ENCODE measurements around the gene RNF186. TPM values are rescaled to one million over a fixed set of nuclear protein-coding genes. Genes with fewer than 3 reads are reported as not detected.
"Not testable (repeated sequence)": the region's sequence is repeated elsewhere in the genome, so short reads cannot be mapped to it uniquely, and the experiment has no call there.

RNF186 gene, protein sequence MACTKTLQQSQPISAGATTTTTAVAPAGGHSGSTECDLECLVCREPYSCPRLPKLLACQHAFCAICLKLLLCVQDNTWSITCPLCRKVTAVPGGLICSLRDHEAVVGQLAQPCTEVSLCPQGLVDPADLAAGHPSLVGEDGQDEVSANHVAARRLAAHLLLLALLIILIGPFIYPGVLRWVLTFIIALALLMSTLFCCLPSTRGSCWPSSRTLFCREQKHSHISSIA
- total RNA-seq, result not detected

DNA sequence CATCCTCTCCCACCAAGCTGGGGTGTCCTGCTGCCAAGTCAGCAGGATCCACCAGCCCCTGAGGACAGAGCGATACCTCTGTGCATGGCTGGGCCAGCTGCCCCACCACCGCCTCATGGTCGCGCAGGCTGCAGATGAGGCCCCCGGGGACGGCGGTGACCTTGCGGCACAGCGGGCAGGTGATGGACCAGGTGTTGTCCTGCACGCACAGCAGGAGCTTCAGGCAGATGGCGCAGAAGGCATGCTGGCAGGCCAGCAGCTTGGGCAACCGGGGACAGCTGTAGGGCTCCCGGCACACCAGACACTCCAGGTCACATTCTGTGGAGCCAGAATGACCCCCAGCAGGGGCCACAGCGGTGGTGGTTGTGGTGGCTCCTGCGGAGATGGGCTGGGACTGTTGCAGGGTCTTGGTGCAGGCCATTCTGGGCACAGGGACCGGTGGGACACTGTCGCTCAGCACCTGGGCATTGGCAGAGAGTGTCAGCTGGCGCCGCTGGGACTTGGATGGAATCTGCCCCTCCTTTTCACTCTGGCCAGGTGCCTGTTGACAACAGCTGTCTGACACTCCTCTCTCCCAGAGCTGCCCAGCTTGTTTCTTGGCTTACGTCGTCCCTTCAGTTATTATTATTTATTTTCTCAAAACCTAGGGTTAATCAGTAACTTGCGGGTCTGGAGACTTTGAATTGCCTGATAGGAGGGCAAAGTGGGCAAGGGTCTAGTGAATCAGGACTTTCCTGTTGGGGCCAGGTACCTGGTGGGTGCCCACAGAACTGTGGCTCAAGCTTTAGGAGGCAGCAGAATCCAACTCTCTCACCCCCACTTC is at the start of gene RNF186:
Gene RNF186, minus strand, starts transcription at position 603 of the 823 bp plus-strand sequence. Its CDS starts 182 bp downstream, at position 421.
- DNase-seq, result no peak

DNA sequence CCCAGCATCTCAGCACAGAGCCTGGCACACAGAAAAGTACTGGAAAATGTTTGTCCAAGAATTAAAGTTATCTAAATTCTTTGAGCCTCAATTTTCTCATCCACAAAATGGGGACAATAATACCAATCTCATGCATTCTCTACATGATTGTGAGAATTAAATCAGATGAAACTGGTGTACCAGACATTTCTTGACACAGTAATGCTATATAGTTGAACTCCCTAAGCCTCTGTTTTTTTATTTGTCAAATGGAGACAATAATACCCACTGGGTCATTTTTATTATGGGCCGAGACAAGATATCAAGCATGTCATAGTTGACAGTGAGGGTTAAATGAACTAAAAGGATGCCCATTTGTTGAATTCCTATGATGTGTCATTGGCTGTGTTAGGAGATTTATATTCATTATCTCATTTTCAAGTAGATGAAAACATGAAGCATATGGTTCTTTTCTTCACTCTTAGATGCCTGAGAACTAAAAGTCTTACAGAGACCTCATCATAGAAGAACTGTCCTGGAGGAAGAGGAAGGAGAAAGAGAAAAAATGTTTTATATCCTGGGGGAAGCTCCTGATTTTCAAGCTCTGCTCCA is 49.6 kb upstream of the RNF186 start:
- no peak for DNase-seq

DNA sequence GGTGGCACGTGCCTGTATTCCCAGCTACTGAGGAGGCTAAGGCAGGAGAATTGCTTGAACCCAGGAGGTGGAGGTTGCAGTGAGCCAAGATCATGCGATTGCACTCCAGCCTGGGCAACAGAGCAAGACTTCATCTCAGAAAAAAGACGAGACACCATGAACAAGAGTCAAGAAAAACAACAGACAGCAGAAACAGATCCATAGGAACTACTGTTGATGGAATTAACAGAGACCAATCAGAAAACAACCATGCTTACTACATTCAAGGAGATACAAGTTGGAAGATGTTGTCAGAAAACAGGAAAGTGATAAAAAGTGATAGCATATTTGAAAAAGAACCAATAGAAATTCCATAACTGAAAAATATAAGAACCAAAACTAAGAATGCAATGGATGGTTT is 47.9 kb upstream of the RNF186 start:
- DNase-seq, result no peak

DNA sequence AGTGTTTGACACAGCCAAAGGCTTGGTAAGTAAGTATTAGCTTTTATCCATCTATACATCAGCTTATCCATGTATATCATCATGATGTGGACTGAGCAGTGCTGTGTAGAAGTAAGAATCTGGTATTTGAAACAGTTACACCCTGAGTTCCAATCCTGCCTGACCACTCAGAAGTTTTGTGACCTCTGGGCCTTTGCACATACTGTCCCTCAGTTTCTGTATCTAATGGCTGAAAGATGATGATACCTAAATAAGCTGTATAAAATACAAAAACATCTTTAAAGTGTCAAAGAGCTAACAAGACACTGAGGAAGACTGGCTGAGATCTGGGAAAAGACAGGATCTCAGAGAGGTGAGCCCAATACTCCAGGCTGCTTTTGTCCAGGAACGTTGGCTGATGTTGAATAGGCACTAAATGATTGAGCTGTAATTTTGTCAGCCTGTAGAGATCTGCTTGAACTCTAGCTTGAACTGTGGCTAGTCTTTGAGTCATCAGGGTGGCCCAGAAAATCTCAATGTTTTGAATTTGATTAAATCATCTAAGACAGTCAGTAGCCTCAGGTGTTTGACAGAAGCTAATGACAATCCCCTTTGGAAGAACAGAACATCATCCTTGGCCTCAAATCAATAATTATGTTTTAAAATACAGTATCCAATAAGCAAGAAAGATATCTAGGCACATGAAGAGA is 46.9 kb upstream of the RNF186 start:
- no peak for DNase-seq

DNA sequence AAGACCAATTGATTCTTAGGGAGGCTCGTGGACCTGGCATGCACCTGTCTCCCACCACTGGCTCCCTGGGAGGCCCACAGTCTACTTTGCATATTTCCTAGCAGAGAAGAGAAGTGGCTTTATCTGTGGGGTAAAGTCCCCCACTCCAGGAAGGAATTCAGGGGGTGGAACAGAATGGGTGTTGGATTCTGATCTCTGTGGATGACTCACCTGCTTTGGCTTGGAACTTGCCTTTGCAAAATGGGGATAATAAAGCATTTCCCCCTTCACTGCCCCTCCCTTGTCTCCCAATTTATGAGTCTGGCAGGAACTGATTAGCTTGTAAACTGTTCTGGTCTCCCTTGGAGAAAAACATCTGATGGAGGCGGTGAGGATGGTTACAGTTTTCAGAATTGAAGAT is 46.0 kb upstream of the RNF186 start:
- no peak for DNase-seq

DNA sequence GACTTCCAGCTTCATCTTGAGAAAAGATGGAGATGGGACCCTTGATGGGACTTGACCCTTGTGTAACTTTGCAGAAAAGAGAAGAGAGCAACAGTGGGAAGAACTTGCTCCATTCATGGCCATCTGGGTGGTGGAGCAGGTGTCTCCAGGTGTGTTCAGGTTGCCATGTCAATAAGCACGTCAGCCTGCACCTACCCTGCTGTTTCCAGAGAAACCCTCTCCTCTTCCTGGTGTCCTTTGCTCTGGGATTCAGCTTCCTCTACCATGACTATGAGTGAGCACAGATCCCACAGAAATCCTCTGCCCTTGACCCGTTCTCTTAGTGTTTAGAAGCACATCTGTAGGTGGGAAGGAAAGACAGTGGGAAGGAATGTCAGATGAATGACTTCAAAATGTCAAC is 45.3 kb upstream of the RNF186 start:
- DNase-seq, result no peak

DNA sequence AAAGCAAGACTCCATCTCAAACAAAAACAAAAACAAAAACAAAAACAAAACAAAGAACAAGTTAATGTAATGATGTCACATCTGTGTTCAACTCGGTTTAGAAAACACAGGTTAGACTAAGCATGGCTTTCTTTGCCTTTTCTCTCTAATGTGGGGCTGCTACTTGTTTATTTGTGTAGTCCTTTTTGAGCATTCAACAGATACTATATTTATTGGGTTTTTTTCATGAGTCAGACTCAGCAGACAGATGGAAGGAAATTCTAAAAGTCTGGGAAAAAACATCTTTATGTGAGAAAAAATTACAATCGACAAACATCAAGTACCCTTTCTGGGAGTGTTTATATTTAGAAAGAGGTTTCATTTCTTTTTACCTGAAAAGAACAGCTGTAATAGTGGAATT is 44.8 kb upstream of the RNF186 start:
- DNase-seq, result no peak

DNA sequence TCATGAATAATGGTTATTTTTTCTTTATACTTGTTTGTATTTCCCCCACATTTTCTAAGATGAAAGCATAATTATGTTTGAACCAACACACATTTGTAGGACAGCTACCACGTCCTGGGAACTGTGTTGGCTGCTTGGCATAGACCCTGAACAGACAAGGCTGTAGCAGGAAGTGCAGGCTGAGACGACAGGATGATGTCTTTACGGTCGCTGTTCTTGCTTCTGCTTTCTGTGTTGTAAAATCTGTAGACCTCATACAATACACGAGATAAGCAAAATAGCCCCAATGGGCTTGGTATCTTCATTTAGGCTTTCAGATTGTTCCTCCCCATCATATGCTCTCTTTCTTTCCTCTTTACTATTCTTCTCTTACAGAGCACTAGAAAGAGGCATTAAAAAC is 43.8 kb upstream of the RNF186 start:
- no peak for DNase-seq

DNA sequence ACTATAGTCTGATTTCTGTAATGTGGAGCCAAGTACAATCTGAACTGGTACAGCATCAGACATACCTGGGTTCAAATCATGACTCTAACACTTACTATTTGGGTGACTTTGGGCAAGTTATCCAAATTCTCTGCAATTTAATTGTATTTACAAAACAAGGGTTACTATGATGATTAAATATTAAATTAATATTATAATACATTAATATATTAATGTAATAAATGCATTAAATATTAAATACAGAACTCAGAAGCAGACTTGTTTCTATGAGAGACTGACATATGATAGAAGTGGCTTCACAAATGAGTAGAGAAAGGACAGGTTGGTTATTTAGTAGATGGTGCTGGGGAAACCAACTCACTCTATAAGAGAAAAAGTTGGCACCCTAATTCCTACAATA is 39.8 kb upstream of the RNF186 start:
- DNase-seq, result no peak

DNA sequence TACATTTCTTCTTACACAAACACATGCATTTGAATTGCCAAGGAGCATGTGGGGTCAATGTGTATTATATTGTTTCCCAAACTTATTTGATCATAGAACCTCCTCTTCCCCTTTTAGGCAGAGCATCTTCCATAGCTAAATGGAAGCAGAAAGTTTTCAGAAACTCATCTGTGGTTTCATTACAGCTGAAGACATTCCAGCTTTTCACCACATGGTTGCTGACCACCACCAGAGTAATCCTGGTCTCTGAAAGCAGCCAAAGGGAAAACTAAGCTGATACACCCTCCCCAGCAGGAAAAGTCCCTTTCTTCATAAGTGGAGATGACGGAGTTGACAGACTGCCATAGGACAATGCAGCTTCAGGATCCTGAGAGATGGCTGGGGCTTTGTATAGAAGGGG is 37.0 kb upstream of the RNF186 start:
- DNase-seq, result peak; percentile 0

DNA sequence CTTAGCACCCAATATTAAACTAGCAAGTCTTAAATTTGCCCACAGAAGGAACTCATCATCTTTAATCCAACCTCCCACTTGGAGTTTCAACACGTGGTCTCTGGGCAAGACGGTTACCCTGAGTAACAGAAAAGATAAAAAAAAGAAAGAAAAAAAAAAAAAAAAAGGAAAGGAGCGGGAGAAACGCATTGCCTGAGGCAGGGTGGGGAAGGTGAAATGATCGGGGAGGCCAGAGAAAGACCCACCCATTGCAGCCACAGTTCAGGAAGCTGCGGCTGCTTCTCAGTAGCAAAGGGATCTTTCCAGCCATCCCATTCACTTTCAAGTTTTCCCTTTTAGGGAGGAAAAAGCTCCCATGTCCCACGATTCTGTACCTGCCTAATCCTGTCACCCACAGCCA is 35.1 kb upstream of the RNF186 start:
- no peak for DNase-seq

DNA sequence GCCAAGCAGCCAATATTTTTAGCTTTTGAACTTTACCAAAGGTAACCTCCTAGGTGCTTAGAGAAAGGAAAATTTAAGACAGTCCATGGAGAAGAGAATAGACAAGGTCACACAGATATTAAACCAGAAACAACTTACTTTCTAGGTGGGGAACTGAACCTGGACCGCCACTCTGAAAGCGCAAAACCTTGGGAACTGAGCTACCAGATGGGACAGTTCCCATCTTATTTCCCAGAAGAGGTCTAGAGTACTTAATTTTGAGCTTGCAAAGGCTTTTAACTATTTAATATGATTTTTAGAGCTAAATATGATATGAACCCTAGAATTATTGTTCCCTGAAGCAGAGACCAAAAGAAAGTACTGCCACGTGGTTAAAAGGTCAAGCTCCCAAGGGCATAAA is 34.2 kb upstream of the RNF186 start:
- not testable (repeated sequence) for DNase-seq

DNA sequence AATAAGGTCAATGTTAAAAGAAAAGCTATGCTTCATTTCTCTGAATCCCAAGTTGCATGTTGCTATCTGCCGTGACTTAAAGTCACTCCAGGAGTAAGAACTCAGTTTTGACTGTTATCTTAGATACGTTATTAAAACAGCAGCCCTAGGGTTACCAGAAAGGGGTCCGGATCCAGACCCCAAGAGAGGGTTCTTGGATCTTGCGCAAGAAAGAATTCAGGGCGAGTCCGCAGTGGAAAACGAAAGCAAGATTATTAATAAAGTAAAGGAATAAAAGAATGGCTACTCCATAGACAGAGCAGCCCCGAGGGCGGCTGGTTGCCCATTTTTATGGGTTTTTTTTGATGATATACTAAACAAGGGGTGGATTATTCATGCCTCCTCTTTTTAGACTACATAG is 32.3 kb upstream of the RNF186 start:
- not testable (repeated sequence) for DNase-seq

DNA sequence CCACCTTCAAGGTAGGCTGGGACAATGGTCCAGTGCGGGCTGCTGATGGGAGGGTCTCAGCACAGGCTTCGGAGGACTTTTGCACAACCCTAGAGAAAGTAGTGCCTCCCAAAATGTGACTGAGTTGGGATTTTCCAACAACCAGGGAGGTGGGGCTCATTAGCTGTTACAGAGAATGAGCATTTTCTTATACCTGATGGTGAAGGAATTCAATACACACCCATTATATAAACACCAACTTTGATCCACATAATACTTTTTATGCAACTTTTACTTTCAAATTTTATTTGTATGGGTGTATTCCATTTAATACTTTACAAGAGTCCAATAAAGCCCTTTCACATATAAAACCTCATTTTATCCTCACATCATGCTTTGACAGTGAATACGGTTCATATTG is 31.3 kb upstream of the RNF186 start:
- no peak for DNase-seq

DNA sequence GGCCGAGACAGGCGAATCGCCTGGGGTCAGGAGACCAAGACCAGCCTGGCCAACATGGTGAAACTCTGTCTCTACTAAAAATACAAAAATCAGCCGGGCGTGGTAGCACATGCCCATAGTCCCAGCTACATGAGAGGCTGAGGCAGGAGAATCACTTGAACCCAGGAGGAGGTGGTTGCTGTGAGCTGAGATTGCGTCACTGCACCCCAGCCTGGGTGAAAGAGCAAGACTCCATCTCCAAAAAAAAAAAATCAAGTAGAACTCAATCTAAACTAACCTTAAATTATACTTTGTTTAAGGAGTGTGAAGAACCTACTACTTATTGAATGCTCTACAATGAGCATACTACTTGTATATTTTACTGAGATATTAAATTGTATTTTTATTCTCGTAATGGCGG is 30.5 kb upstream of the RNF186 start:
- no peak for DNase-seq

DNA sequence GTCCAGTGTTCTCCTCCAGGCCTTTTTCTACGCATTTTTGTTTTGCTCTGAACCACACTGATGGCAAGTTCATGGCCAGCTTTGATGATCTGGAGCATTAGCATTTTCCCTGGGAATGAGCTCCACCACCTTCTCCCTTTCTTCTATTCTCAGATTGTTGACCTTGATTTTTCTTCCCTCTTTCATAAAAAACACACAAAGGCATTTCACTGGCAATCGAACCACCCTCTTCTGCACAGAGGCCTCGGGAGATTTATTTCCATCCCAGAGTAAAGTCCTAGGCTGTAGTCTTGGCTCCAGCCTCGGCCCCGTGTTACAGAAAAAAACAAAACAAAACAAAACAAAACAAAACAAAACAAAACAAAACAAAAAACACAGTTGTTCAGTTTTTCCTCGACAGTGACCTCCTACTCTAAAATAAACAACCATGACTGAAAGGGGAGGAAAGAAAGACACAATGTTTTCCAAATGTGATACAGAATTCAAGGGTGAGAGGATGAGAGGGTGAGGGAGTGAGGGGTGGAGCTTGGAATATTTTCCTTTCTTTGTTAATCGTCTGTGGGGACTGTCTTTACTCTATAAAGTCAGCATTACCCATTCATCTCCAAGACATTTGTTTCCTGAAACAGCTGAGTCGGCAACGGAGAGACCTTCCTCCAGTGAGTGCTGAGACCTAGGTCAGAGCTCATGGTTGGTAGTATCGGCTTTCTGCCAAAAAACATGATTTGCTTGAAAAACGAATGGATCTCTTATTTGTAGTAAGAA is 29.8 kb upstream of the RNF186 start:
- DNase-seq, result peak; percentile 9

DNA sequence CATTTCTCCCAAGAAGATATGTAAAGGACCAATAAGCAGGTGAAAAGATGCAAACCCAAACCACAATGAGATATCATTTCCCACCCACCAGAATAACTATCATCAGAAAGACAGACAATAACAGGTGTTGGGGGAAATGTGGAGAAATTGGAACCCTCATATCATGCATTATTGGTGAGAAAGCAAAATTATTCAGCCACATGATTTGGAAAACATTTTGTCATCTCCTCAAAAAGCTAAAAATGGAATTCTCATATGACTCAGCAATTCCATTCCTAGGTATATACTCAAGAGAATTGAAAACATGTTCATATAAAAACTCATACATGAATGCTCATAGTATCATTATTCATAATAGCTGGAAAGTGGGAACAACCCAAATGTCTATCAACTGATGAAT is 25.1 kb upstream of the RNF186 start:
- no peak for DNase-seq

DNA sequence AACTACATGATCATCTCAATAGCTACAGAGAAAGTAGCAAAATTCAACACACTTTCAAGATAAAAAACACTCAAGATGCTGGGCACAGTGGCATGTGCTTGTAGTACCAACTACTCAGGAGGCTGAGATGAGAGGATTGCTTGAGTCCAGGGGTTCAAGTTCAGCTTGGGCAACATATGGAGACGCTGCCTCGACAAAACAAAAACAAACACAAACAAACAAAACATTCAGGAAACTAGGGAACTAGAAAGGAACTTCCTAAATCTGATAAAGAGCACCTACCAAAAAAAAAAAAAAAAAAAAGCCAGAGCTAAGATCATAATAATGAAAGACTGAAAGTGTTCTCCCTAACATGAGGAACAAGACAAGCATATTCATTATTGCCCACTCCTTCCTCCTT is 22.8 kb upstream of the RNF186 start:
- DNase-seq, result no peak

DNA sequence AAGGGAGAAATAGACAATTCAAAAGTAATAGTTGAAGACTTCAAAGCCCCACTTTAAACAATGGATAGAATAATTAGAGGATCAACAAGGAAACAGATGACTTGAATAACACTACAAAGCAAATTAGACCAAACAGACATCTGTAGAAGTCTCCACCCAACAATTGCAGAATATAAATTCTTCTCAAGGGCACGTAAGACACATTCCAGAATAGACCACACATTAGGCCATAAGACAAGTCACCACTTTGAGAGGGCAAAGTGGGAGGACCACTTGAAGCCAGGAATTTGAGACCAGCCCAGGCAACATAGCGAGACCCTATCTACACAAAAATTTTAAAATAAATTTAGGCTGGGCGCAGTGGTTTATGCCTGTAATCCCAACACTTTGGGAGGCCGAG is 20.5 kb upstream of the RNF186 start:
- peak; percentile 17 for DNase-seq

DNA sequence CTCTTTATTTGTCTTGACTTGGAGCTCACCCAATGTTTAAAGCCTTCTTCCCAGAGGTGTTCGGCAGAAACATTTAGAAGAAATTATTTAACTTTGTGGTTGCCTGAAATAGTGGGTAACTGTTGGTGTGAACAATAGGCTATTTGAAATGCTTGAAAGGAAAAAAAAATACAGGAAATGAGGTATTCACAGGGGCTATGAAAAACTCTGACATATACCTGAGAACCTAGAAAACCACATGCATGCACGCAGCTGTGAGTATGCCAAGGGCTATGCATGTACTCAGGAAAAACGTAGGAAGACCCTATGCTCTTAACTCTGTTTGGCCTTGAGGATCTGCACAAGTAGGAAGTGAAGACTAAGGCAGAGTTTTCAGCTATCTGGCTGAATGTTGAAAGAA is 16.4 kb upstream of the RNF186 start:
- no peak for DNase-seq

DNA sequence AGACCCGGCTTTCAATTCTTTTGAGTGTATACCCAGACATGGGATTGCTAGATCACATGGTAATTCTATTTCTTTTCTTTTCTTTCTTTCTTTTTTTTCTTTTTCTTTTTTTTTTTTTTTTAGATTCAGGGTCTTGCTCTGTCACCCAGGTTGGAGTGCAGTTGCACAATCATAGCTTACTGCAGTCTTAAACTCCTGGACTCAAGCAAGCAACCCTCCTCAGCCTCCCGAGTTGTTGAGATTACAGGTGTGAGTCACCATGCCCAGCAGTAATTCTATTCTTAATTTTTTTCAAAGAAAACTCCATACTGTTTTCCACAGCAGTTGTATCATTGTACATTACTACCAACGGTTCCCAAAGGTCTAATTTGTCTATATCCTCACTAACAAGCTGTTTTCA is 13.5 kb upstream of the RNF186 start:
- DNase-seq, result no peak

DNA sequence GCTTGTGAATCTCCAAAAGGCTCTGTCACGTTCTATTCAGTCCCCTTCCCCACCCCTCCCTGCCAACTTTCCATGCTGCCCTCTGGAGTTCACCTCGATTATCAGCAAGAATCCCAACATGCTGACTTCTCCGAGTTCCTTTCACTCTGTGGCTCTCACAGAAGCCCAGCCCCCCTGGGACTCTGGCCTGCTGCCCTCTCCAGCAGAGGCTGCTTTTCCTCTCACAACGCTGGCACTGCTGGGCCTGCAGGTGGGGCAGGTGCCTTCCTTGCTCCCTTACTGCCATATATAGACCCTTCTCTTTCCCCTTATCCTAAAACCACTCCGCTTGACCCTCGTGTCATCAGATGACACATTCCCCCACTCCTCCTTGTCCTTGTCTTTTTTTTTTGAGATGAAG is 10.2 kb upstream of the RNF186 start:
- DNase-seq, result no peak
